Stimulated activated CD4-positive, alpha-beta T cell treated with anti-CD3 and anti-CD28 coated beads, TNF-alpha, amount 100 ng/mL, for 4 hours (primary cell): ENCODE data around the gene LUC7L.

ENCODE experiments used
- DNase-seq, 3 experiments: peaks; one replicate each; pipeline ENCODE4 v3.0.0-alpha.2; 2020; ENCODE audit warnings: low read depth in 3 of 3

LUC7L gene

GRCh38 chr16:142405-142967 is 86.8 kb downstream of the LUC7L start:
- DNase-seq: no peak

DNA sequence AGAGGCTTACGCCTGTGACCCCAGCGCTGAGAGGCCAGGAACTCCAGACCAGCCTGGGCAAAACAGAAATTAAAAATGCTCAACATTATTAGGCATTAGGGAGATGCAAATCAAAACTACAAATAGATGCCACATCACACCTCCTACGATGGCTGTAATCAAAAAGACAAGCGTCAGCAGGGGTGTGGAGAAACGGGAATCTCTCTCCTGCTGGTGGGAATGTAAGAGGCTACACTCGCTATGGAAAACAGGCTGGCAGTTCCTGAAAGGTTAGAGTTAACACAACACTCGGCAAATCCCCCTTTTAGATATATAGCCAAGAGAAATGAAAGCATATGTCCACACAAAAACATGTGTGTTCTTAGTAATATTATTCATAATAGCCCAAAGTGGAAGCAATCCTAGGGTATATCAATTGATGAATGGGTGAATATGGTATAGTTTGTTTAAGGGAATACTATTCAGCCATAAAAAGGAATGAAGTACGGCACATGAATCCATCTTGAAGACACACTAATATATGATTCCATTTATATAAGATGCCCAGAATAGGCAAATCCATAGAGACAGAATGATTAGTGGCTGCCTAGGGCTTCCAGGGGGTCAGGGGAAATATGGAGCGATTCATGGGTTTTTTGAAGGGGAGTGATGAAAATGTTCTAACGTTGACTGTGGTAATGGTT is 88.9 kb downstream of the LUC7L start:
- no peak for DNase-seq
